ENCODE measurements around the gene ZFY.

The ZFY gene

GRCh38 chrY:2934861-2935715, at the start of gene ZFY:
TSS of gene ZFY (plus strand) at chrY:2935381. CDS start at chrY:2953937, 18,556 bp downstream.
- no peak for DNase-seq

DNA sequence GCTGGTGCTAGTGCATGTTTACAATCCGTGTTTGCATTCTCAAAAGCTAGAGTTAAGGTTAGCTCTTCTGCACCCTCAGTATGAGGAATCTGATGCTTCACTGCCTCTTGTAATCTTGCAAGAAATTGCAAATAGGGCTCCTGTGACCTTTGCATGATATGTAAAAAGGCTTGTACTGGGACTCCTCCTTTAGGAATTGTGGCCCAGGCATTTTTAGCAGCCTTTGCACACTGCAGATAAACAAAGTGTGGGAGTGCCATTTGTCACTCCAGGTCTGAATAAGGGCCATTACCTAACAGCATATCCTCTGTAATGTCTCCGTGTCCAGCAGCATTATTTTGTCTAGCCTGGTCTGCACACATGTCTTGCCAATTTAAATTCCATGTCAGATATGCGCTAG, 49.3 kb upstream of the ZFY start:
- no peak for DNase-seq

- no peak for DNase-seq
Observed at GRCh38 chrY:2887386-2887785, 47.8 kb upstream of the ZFY start.

DNA sequence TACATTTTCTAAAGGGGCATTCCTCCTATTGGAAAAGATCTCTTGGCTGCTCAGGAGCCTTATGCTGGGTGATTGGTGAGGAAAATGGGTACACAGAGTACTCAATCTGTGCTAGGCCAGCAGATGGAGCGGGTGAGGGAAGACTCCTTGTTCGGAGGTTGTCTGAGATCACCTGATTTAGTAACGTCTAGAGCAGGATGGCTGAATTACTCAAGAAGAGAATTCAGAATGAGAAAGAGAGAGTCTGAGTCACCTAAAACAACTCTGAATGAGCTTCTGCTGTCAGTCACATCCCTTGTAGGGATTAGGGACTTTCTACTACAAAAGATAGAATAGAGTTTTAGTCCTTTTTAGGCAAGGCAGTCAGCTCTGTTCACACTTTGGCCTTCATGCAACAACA, 47.2 kb upstream of the ZFY start:
- DNase-seq, result no peak

DNA sequence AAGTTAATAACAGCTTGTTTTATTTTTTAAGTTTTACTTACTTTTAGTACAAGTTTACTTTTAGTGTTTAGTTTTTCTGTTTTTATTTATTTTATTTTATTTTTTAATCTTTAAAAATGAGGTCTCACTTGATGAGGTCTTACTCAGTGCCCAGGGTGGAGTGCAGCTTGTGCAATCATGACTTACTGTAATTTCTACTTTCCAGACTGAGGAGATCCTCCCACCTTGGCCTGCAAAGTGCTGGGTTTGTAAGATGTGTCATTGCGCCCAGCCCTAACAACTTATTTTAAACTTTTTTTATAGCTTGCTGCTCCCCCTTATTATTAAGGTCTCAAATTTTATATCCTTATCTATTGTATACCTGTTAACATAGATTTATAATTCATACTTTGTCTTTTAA, 41.7 kb upstream of the ZFY start:
- DNase-seq, result no peak

DNA sequence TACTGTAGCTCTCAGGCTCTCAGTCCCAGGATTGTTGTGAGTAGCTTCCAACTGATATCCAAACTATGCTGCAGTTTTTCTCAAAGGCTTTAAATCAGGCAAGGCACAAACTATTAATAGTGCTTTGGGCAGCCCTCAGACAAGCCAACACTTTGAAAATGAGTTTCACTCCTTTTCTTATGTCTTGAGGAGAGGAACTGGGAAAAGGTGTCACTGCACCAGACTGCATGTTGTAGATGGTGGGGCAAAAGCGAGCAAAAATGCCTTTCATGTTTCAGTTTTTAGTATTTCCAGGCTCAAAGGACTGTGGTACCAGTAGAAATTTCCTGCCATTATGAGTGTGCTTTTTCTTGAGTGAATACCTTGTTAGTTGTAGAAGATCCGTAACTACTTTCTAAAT, 39.1 kb upstream of the ZFY start:
- no peak for DNase-seq

DNA sequence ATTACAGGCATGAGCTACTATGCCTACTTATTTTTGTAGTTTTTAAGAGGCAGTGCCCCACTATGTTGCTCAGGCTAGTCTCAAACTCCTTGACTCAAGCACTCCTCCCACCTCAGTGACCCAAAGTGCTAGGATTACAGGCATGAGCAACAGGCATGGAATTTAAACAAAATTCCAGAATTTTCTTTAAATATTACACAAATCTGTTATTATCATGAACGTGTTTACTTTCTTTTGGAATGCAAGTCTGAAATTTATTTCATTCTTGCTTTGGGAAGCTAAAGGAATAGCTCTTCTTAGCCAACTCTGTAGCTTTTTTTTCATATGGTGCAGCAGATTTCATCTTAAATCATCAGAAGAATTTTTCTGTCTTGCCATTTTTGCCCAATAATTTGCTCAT, 27.8 kb upstream of the ZFY start:
- no peak for DNase-seq

DNA sequence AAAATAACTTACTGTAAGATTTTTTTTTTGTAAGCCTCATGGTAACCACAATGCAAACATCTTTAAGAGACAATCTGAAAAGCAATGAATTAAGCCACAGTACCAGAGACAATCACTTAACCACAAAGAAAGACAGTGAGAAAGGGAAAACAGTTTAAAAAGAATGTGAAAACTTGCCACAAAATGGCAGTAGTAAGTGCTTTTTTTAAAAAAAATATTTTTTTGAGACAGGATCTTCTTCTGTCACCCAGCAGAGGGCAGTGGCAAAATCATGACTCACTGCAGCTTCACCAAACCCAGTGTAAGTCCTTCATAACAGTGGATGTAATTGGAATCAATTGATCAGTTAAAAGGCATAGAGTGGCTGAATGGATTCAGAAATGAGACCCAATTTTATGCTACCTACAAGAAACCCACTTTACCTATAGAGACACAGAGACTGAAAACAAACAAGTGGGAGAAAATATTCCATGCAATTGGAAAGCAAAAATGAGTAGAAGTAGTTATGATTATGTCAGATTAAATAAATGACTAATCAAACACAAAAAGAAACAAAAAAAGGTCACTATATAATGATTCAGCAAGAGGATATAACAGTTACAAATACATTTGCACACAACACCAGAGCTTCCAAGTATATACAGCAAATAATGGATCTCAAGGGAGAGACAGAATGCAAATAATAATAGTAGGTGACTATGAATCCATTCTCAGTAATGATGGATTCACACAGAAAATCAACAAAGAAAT, 21.9 kb upstream of the ZFY start:
- DNase-seq, result no peak

- DNase-seq, result no peak
Observed at GRCh38 chrY:2934078-2934477, 1.1 kb upstream of the ZFY start.

GRCh38 chrY:2935716-2936435, 695 bp downstream of the ZFY start:
- DNase-seq, result no peak

DNA sequence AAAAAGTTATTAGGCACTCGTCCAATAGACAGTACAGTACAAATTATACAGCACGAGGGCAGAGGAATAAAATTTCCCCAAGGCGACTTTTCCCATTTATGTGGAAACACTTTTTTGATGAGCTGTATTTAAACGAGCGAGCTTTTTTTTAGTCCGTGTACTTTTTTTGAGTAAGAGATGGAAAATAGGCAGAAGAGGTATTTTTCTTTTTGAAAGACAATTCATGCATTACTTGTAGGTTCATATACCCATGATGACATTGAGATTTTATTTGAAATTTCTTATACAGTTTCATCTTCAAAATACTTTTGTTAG, 1.2 kb downstream of the ZFY start:
- DNase-seq, result no peak

- DNase-seq, result no peak
Observed at GRCh38 chrY:2937149-2937548, 2.0 kb downstream of the ZFY start.

GRCh38 chrY:2949590-2950252, 14.5 kb downstream of the ZFY start:
- DNase-seq, result no peak

DNA sequence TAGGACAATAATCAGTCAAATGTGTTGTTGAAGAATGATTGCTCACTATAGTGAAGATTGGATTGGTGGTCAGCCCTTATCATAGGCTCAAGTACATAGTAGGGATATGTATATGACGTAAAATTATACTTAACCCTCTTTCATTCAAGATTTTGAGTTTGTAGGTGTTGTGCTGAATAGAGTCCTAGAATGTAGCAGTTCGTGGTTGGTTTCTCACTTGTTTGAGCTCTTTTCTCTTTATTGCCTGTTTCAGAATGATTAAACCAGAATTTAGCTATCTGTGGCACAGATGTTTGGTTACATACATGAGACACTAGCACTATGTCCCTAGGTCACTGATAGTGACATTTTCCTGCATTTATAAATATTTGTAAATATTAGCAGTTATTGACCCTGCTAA, 15.5 kb downstream of the ZFY start:
- DNase-seq, result no peak

DNA sequence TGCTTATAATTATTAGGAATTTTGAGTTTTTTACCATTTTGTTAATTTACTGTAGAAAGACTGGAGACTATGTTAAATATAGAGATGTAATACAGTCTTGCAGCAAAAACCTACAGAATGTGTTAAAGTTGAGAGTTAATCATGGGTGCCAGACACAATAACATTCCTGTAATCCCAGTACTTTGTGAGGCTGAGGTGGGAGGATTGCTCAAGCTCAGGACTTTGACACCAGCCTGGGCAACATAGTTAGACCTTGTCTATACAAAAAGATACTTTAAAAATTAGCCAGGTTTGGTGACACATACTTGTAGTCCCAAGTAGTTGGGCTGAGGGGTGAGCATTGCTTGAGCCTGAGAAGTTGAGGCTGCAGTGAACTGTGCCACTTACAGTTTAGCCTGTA, 17.7 kb downstream of the ZFY start:
- DNase-seq, result no peak

DNA sequence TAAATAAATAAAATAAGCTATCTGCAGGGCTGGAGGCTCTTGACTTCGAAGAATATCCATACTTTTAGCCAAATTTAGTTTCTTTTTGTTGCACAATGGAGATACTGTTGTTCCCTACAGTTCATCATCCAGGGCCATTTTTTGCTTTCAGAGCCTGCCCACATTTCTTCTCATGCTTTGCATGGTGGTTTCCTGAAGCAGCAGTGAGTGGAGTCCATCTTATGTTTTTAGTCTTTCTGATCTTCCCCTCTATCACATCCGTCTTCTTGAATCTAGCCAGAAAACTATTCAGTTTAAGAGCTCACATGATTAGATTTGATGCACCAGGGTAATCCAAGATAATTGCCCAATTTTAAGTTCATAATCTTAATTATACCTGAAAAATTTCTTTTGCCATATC, 19.6 kb downstream of the ZFY start:
- no peak for DNase-seq

DNA sequence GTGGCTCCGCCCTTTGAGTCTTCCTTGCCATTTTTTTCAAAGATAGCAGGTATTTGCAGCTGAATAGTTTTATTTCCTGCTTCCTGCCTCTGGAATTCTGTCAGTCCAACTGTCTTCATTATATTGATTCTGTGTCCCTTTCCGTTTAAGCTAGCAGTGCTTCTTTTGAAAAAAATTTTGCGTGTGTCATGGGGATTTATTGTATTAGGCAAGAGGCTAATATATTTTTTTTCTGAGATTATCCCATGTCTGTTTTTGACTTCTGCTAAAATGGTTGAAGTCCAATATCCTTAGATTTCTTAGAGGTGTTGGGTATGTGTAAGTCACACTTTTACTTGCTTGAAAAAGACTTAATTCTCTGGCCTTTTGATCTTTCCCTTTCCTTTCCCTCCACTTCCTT, 20.4 kb downstream of the ZFY start:
- no peak for DNase-seq

- no peak for DNase-seq
Observed at GRCh38 chrY:2962061-2962460, 26.9 kb downstream of the ZFY start.

- DNase-seq, result no peak
Observed at GRCh38 chrY:2964814-2965213, 29.6 kb downstream of the ZFY start.

- DNase-seq, result no peak
Observed at GRCh38 chrY:2965629-2966028, 30.4 kb downstream of the ZFY start.

DNA sequence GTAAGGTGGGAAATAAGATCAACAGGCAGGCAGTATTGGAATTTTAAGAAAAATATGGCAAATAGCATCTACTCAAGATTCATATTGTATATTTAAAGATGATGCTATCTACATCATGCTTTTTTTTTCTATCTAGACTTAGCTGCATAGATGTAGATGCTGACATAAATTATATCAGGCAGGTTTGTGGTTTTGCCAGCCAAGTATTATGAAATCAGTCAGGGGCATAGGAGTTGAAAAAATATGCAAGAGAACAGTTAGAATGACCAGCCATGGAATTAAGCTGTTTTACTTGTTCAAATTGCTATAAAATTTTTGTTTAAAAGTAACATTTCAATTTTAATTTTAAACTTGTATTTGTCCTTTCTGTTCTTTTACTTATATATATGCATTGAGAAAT, 34.4 kb downstream of the ZFY start:
- no peak for DNase-seq

DNA sequence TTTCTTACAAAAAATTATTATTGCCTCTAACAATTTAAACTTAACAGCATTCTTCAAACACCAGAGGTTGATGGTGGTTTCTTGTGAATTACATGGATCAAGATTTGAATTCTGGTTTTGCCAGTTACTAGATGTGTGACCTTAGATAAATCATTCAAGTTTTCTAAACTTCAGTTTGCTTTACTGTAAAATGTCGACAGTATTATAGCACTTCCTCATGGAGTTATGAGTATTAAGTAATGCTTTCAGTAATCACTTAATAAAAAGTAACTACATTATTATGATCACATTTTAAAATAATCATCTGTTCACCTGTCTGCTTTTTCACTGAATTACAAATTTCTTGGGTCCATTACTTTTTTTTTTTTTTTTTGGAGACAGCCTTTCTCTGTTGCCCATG, 37.5 kb downstream of the ZFY start:
- DNase-seq, result no peak

GRCh38 chrY:2973110-2973751, 38.0 kb downstream of the ZFY start:
- no peak for DNase-seq
